SK-N-SH (cell line): Measurements from ENCODE around the gene TIMM17A. TPM values are rescaled to one million over a fixed set of nuclear protein-coding genes. Genes with fewer than 3 reads are reported as not detected.
A peak's percentile ranks its signal among the peaks of the same experiment; 100 is the strongest.

Source experiments
- CTCF ChIA-PET: fragments of 300-600, 350-600 bp; formaldehyde crosslinking; extraction: SDS; loops from one replicate; lab custom pipeline; 2021; lab: Yijun Ruan, JAX
- POLR2A ChIA-PET: fragments of 350-600 bp; sonication (Branson Sonifier 250); formaldehyde crosslinking; extraction: SDS; loops from one replicate; lab custom pipeline; 2020; ENCODE audit warnings: antibody characterized with exemption, inconsistent platforms; lab: Yijun Ruan, JAX
- DNase-seq: peaks from one replicate; pipeline ENCODE4 v3.0.0; 2012
- H2AFZ ChIP-seq: fragments of 200-600 bp; sonication (generic); 2 replicates; pipeline ENCODE4 v1.8.1; 2016; ENCODE audit warnings: antibody characterized with exemption, mild to moderate bottlenecking, low read depth
- H3F3A ChIP-seq: fragments of 200-600 bp; sonication (generic); replicated peaks from 2 replicates; pipeline ENCODE3; 2016; ENCODE audit warnings: antibody characterized with exemption, mild to moderate bottlenecking; ENCODE audit not compliant: insufficient read depth
- H3K27ac ChIP-seq, 2 experiments: fragments of 200-500 bp in 1 of 2; fragments of 200-600 bp in 1 of 2; sonication (Bioruptor generic) in 1 of 2; sonication (generic), shearing (Covaris generic) in 1 of 2; 2 replicates each; pipeline versions ENCODE4 v1.5.1 to v1.6.1; 2014 to 2016; ENCODE audit warnings: low read depth in 2 of 2, inconsistent platforms in 1 of 2, low read length in 1 of 2, mild to moderate bottlenecking in 1 of 2, mixed read lengths in 1 of 2
- H3K27me3 ChIP-seq: fragments of 200-600 bp; sonication (generic), shearing (Covaris generic); 2 replicates; pipeline ENCODE4 v1.6.1; 2016; ENCODE audit warnings: mixed run types; ENCODE audit not compliant: insufficient read depth
- H3K36me3 ChIP-seq, 2 experiments: fragments of 200-500 bp in 1 of 2; fragments of 200-600 bp in 1 of 2; sonication (Bioruptor generic) in 1 of 2; sonication (generic) in 1 of 2; replicated peaks in 1 of 2; 2 replicates each; pipeline versions ENCODE3 to v1.5.1; 2014 to 2016; ENCODE audit warnings: low read length in 1 of 2, mild to moderate bottlenecking in 1 of 2; ENCODE audit not compliant: insufficient read depth in 2 of 2, control insufficient read depth in 1 of 2
- H3K4me1 ChIP-seq, 2 experiments: fragments of 200-500 bp in 1 of 2; fragments of 200-600 bp in 1 of 2; sonication (Bioruptor generic) in 1 of 2; sonication (generic), shearing (Covaris generic) in 1 of 2; 2 replicates each; pipeline versions ENCODE4 v1.5.1 to v1.6.1; 2014 to 2016; ENCODE audit warnings: low read depth in 1 of 2, low read length in 1 of 2, mixed run types in 1 of 2; ENCODE audit not compliant: insufficient read depth in 2 of 2, control insufficient read depth in 1 of 2
- H3K4me2 ChIP-seq: fragments of 200-600 bp; sonication (generic), shearing (Covaris generic); 2 replicates; pipeline ENCODE4 v1.6.1; 2017; ENCODE audit warnings: mixed run types
- H3K4me3 ChIP-seq, 2 experiments: fragments of 200-500 bp in 1 of 2; fragments of 200-600 bp in 1 of 2; sonication (Bioruptor generic) in 1 of 2; sonication (generic), shearing (Covaris generic) in 1 of 2; 2 replicates each; pipeline versions ENCODE4 v1.5.1 to v1.8.1; 2014 to 2016; ENCODE audit warnings: low read depth in 2 of 2, inconsistent platforms in 1 of 2, low read length in 1 of 2, mild to moderate bottlenecking in 1 of 2, mixed read lengths in 1 of 2, moderate library complexity in 1 of 2
- H3K79me2 ChIP-seq: fragments of 200-600 bp; sonication (generic); 2 replicates; pipeline ENCODE4 v1.8.1; 2017; ENCODE audit warnings: mild to moderate bottlenecking; ENCODE audit not compliant: insufficient read depth
- H3K9ac ChIP-seq: fragments of 200-600 bp; sonication (generic); 2 replicates; pipeline ENCODE4 v1.6.1; 2017; ENCODE audit warnings: mixed run types
- H3K9me2 ChIP-seq: fragments of 200-600 bp; sonication (generic); 2 replicates; pipeline ENCODE4 v1.6.1; 2017; ENCODE audit warnings: mixed run types
- H3K9me3 ChIP-seq: fragments of 200-600 bp; sonication (generic); 2 replicates; pipeline ENCODE4 v1.6.1; 2017; ENCODE audit warnings: mixed run types, mild to moderate bottlenecking, moderate library complexity
- H4K20me1 ChIP-seq: fragments of 200-600 bp; sonication (generic); 2 replicates; pipeline ENCODE4 v1.6.1; 2017; ENCODE audit warnings: mild to moderate bottlenecking, mixed run types; ENCODE audit not compliant: insufficient read depth
- CHD2 ChIP-seq: fragments of 150-350 bp; IDR thresholded peaks from 2 replicates; pipeline ENCODE4 v1.6.1; 2018; ENCODE audit warnings: low read length; ENCODE audit not compliant: partially characterized antibody
- CTCF ChIP-seq: fragments of 200-600 bp; sonication (generic); IDR thresholded peaks from 2 replicates; pipeline ENCODE4 v1.6.1; 2017; ENCODE audit warnings: antibody characterized with exemption, mild to moderate bottlenecking, moderate library complexity
- FOXJ3 ChIP-seq: sonication (generic); formaldehyde crosslinking; IDR thresholded peaks from 2 replicates; pipeline ENCODE4 v1.5.1; 2020; ENCODE audit warnings: mild to moderate bottlenecking, missing genetic modification reagents
- JUND ChIP-seq: IDR thresholded peaks from 2 replicates; pipeline ENCODE4 v1.4.0; 2012
- NFIC ChIP-seq: IDR thresholded peaks from 2 replicates; pipeline ENCODE4 v1.4.0; 2012; ENCODE audit warnings: borderline replicate concordance
- RAD21 ChIP-seq: IDR thresholded peaks from 2 replicates; pipeline ENCODE4 v1.6.1; 2012; ENCODE audit warnings: mild to moderate bottlenecking, low read length
- REST ChIP-seq: IDR thresholded peaks from 2 replicates; pipeline ENCODE4 v1.6.1; 2012; ENCODE audit warnings: mild to moderate bottlenecking, low read depth, low read length, moderate library complexity
- SIN3A ChIP-seq: IDR thresholded peaks from 2 replicates; pipeline ENCODE4 v1.6.1; 2012; ENCODE audit warnings: low read depth, mild to moderate bottlenecking, low read length, moderate library complexity, borderline replicate concordance
- SMC3 ChIP-seq: IDR thresholded peaks from 2 replicates; pipeline ENCODE4 v1.6.1; 2012; ENCODE audit warnings: low read depth, low read length, improper control_type of control experiment
- USF1 ChIP-seq: IDR thresholded peaks from 2 replicates; pipeline ENCODE4 v1.4.0; 2012; ENCODE audit warnings: low read depth, borderline replicate concordance
- YY1 ChIP-seq: IDR thresholded peaks from 2 replicates; pipeline ENCODE4 v1.4.0; 2012; ENCODE audit warnings: low read depth, mild to moderate bottlenecking
- WGBS: methylation state at CpG from one replicate; pipeline ENCODE4 v1.1.6; 2017; ENCODE audit warnings: low lambda C conversion rate; 5-methylcytosine and 5-hydroxymethylcytosine counted together
- polyA plus RNA-seq, 3 experiments: library from polyadenylated mRNA; depleted of rRNA; stranded (reverse); fragments of >200 nt; gene quantifications; 2 replicates each; pipeline ENCODE4 v1.2.3, GENCODE V29; 2012

TIMM17A gene
- polyA plus RNA-seq, 1 of the 3 experiments (the other 2 are of a cell fraction), result 33.6 TPM

- Histone ChIP-seq H3K4me2 (no peak overlapping the region), H3K9ac (no peak overlapping the region), H3K4me1 (peaks cover 0 to 3% of the 10 kb centered on the region in 2 experiments; a peak in 1 of 4 replicates), H3K27ac (no peak overlapping the region), H4K20me1 (no peaks in the 10 kb centered on the region), H3K36me3 (peaks cover 22 to 44% of the 10 kb centered on the region in 2 experiments), H3K79me2 (no peaks in the 10 kb centered on the region), H2AFZ (no peak overlapping the region)
- POLR2A ChIA-PET, result interaction anchor here (0.9 to 1.1 kb wide), 2 partner anchors 19 to 23 kb away, joined by 3 read pairs; no protein-coding TSS in a partner anchor
- WGBS, result 82% methylated on average over 2 of the region's 2 CpGs
- TF ChIP-seq REST (no peak), SIN3A (no peak), YY1 (no peak), CTCF (peak; percentile 67), NFIC (no peak), SMC3 (peak; percentile 15; the same call in 1 of the 2 replicates), RAD21 (peak; percentile 24; the same call in 1 of the 2 replicates), CHD2 (no peak), USF1 (no peak), FOXJ3 (no peak), JUND (no peak)
- TF ChIP-seq, all 33 proteins: peak for 3
- CTCF ChIA-PET, result interaction anchor here (0.7 to 20.4 kb wide), 9 partner anchors 12 to 130 kb away, joined by 3 to 411 read pairs (median 5); partner anchors contain the start of gene GPR37L1
- Histone ChIP-seq H3K9me3 (no peaks in the 10 kb centered on the region), H3K9me2 (no peaks in the 10 kb centered on the region), H3K27me3 (no peaks in the 10 kb centered on the region), H3F3A (peaks cover 12% of the 10 kb centered on the region), H3K4me3 (no peak overlapping the region)
- no peak for DNase-seq
These were observed 50.7 kb downstream of the TIMM17A start for GRCh38 chr1:202005958-202006357.
